DMS53 treated with DMSO at 0.1 percent for 48 hours (cell line): ENCODE measurements around the gene SSBP1.
A peak's percentile ranks its signal among the peaks of the same experiment; 100 is the strongest.
"Not testable (repeated sequence)": the region's sequence is repeated elsewhere in the genome, so short reads cannot be mapped to it uniquely, and the experiment has no call there.

Experiments
- DNase-seq: peaks from one replicate; lab custom pipeline; 2025; ENCODE audit not compliant: unreplicated experiment; lab: John Stamatoyannopoulos, UW

The SSBP1 gene, protein sequence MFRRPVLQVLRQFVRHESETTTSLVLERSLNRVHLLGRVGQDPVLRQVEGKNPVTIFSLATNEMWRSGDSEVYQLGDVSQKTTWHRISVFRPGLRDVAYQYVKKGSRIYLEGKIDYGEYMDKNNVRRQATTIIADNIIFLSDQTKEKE

DNA sequence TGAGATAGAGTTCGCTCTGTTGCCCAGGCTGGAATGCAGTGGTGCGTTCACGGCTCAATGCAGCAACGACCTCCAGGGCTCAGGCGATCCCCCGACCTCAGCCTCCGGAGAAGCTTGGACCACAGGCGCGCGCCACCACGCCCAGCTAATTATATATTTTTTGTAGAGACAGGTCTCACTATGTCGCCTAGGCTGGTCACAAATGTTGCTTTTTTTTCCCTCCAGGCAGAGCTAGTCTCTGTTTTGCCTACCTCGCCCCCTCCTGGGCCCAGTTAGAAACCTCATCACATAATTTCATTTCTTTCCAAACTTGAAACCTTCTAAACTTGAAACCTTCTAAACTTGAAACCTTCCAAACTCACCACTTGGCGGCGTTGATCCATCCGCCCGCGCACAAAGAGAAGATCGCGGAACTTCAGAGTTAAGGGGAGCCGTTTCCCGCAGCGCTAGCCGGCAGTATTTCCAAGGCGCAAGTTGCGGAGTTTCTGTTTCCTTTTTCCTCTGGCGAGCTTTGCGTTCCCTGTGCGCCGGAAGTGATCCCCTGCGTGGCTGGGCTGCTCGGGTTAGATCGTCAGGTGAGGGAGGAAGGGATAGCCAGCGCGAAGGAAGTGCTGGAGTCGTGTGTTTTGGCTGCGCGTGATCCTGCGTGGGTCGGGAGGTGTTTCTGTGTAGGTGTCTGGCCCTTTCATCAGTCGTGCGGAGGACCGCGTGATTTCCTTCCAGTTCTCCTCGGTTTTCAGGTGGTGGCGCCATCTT lies at the start of gene SSBP1:
TSS of gene SSBP1 (plus strand) at position 523 of the 756 bp plus-strand sequence. CDS start 809 bp downstream, outside the sequence.
- DNase-seq = peak; percentile 98

DNA sequence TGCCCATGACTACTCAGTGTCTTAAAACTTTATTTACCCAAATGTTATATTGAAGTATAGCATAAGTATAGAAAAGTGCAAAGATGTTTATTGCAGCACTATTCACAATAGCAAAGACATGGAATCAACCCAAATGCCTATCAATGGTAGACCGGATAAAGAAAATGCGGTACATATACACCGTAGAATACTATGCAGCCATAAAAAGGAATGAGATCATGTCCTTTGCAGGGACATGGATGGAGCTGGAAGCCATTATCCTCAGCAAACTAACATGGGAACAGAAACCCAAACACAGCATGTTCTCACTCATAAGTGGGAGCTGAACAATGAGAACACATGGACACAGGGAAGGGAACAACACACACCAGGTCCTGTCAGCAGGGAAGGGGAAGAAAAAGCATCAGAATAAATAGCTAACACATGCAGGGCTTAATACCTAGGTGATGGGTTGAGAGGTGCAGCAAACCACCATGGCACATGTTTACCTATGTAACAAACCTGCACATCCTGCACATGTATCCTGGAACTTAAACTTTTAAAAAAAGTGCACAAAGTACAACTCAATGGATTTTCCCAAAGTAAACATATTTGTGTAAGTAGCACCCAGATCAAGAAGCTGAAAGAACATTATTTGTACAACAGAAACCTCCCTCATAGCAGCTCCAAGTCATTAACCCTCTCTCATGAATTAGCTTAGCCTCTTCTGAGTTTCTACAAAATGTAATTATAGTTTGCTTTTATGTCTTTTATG lies 48.9 kb upstream of the SSBP1 start:
- not testable (repeated sequence) for DNase-seq

DNA sequence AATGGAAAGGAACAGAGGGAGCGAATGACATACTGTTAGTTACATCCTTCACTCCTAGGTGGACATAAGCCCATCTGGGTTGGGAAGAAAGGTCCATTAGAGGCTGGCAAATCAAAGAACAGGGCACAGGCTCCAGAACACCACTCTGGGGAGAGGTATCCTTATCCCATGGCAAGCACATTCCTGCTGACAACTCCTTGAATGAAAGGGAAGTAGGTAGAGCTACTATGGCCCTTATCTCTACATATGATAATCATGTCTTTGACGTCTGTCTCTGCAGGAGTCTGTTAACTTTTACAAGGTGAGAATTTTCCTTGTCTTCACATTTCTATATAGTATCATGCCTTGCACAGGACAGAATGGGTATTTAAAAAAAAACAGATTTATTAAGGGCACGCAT lies 46.6 kb upstream of the SSBP1 start:
- no peak for DNase-seq

DNA sequence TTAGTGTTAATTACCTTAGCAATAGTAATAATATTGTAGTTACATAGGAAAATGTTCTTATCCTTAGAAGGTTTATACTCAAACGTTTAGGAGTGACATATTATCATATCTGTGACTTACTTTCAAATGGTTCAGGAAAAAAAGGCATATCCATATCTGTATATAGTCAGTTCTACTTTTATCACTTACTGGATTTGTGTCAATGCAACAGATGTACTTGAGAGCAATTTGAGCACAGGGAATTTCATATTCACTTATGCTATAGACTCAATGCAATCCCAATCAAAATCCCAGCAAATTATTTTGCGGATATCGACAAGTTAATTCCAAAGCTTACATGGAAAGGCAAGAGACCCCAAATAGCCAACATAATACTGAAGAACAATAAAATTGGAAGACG lies 46.2 kb upstream of the SSBP1 start:
- no peak for DNase-seq

DNA sequence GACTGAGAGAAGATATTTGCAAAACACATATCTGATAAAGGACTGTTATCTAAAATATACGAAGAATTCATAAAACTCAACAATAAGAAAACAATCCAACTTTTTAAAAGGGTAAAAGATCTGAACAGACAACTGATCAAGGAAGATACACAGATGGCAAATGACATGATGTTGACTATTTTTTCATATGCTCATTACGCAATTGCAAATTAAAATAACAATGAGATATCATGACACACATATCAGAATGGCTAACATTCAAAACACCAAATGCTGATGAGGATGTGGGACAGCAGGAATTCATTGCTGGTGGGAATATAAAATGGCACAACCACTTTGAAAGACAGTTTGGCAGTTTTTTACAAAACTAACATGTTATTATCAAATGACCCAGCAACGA lies 45.1 kb upstream of the SSBP1 start:
- DNase-seq = no peak

DNA sequence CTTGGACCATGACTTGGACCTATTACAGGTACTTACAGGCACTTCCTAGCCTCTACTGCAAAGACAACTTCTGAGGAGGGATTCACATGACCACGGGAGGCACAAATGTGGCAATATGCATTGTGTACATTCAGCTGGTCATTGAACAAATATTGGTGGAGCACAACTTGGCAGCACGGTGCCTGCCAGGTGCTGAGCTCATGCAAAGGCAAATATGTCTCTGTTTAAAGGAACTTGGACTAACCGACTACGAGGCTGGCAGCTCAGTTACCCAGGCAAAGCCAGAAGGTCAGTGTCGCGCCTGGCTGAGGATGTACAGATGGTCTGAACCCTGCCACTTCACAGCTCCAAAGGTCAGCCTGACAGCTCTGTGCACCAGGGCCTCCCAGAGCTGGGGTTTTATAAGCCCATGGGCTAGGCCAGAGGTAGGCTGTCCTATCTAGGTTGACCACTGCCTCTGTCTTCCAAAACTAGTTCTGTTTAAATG lies 42.3 kb upstream of the SSBP1 start:
- peak; percentile 94 for DNase-seq

DNA sequence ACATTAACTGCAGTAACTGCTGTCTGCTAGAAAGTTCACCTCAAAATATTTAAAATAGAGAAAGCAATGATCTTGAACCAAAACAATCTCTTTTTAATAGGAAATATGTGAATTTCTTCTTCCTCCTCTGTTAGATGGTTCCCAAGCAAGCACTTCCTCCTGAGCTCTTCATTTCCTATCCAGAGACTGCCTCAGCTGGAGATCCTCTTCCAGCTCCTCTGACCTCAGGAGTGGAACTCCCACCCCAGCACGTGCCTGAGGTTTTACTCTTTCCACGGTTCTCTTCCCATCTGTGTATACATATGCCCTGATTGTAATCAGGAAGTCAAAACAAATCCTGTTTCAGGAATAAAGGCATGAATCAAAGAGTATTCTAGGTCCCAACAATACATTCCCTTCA lies 41.8 kb upstream of the SSBP1 start:
- DNase-seq = peak; percentile 46

DNA sequence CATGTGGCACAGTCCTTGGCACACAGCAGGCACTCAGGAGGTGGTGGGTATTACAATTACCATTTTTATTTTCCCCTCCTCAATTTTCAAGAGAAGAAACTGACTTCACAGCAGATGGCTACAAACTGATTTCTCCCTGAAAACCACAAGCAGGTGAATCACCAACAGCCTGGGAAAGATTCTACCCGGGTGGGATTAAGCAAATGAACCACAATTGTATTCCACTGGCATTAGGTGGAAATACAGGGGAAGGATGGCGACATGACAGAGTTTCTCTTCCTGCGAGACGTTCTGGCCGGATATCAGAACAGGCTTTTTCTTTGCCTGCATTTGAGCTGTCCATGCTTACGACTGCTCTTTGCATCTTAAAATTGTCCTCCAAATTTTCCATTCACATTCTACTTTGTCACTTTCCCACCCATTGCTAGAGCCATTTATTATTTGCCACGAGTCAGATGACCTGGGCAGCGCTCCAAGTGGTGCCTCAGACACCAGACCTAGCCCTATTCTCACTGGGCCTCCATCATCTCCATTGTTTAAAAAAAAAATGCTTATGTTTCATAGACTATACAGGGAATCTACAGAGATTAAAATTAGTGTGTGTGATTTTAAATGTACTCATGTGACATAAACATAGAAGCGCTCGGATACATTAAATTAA lies 40.8 kb upstream of the SSBP1 start:
- no peak for DNase-seq

DNA sequence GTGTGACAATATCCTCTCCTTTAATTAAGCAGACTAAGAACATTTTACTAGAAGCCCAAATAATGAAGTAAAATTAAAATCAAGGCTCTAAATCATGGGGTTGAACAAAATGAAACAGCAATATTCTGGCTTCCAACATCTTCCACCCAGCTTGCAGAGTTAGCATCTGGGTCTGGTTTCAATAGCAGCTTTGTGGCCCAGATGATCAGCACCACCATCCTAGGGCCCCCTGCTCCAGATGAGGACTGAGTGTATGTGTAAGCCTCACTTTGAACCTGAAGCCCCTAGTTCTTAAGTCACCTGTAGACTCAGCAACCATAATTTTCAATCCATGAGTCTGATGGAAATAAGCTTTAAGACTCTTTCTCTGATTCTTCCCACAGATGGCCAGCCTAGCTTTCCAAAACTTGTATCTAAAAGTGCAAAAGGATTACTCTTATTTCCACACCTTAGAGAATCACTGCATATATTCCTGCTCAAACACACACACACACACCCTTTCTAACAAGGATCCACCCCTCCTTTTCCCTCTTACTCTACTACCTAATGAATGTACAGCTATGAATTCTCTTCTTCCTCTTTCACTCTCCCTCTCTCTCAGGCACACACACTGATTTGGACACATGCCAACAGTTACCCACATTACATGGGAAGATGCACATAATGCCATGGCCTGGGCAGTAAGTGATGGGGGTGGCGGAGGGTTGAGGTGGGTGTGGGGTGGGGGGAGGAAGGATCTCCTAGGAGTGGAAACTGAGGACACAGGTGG lies 39.7 kb upstream of the SSBP1 start:
- no peak for DNase-seq

DNA sequence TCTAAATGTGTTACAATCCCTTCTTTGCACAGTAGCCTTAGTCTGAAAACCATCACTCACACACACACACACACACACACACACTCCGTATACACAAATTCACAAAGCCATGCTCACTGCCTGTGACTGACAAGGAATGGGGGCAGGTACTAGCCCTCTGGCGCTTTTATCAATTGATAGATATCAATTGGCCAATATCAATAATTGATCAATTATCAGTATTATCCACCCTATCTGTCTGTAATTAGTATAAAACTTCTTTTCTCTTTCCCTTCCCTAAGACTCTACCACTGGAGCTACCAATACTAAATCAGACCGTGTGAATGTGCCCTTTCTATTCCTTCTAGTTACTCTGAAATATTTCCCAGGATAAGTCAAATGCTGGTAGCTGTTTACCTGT lies 38.3 kb upstream of the SSBP1 start:
- DNase-seq = no peak

DNA sequence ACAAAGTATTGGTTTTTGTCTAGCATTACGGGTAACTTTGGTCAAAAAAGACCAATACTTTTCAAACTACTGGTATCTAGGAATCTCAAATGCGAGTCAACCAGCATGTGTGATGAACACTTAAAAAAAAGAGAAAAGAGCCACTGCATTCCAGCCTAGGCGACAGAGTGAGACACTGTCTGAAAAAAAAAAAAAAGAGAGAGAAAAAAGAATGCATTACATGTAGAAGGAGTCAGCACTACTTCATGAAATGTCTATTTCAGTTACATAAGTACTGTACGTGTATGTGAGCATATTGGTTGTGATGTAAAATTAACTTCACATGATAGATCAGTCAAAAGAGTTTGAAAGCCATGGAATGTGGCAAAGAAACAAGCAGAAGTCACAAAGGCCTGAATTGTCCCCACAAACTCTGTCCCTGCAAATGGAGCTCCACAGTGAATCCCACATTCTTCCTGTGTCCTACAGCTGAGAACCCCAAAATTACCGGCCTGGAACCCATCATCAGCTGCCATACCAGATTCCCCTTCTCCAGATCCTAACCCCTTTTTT lies 37.8 kb upstream of the SSBP1 start:
- no peak for DNase-seq

DNA sequence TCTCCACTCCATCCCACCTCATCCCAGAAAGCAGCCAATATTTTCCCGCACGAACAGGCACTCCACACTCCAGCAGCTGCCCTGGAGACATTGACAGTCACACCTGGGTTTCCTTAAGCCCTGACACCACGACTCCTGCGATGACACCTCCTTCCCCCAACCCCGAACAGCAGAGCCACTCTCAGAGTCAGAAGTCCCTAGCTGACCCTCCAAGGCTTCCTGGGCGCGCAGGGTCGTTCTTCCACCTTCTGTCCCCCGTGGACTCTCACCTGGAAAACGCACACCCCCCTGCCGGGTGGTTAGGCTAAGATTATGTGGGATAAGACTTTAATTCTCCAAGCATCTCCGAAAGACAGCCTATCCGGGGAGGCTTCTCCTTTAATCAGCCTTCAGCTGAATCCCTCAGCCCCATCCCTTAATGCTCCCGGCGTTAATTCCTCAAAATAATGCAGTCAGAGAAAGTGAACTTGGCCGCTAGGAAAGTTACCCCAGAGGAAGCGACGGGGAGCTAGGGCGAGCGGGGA lies 37.2 kb upstream of the SSBP1 start:
- DNase-seq = peak; percentile 10

DNA sequence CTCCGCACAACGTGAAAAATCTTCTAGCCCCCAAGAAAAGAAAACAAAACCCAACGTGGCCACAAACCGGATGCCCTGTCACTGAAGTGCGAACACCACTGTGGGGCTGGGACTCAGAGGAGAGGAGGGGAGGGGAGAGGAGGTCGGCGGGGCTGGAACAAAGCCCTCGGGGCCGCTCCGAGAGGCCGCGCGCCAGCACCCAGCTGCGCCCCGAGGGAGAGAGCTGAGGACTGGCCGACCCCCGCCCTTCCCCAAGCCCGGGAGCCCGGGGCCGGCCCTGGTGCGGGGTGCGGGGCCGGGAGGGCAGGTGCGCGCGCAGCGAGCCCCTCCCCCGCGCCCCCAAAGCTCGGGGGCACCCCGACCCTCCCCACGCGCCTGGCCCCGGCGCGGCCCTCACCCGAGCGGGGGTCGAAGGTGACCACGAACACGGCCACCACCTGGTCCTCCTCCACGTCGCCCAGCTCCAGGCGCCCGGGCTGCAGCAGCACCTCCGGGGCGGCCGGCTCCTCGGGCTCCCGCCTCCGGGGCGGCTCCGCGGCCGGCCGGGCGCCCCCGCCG lies 36.6 kb upstream of the SSBP1 start:
- DNase-seq = peak; percentile 22

DNA sequence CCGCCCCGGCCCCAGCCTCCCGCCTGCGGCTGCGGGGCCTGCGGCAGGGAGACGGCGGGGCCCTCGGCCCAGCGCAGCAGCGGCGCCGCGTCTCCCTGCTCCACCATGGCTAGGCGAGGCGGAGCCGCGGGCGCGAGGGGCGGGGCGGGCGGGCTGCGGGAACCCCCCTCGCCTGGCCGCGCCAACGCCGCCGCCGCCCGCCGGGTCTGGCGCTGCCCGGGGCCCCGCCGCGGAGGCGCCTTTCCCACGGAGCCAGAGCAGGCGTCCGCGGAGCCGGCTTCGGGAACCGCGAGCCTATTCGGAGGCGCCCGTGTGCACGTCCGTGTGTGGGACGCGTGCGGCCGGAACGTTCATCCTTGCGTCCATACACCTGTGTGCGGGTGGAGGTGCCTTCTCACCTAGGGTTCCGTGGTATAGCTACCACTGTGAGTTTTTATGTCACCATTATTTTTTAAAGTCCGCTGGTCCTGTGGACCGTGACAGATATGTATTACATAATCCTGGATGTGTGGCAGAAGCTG lies 36.1 kb upstream of the SSBP1 start, which contains the start of gene DENND11:
TSS of gene DENND11 (minus strand) at position 120 of the 521 bp plus-strand sequence. CDS start at position 107, 13 bp downstream.
- peak; percentile 62 for DNase-seq

DNA sequence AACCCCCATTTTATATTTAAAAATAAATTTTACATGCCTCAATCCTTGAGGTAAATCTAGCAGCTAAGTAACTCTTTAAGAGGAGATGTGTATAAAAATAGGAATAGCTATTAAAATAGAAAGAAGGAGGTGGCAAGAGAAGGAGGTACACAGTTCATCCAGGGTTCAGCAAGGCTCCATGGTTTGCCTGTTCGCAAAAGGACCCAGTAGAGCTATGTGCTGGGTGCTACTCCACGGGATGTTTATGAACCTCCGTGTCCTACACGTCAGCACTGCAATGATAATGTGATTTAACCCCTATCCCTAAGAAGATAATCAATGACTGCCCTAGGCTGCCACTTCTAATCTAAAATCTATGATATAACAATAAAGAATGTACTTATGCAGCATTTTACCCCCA lies 35.3 kb upstream of the SSBP1 start:
- DNase-seq = no peak

DNA sequence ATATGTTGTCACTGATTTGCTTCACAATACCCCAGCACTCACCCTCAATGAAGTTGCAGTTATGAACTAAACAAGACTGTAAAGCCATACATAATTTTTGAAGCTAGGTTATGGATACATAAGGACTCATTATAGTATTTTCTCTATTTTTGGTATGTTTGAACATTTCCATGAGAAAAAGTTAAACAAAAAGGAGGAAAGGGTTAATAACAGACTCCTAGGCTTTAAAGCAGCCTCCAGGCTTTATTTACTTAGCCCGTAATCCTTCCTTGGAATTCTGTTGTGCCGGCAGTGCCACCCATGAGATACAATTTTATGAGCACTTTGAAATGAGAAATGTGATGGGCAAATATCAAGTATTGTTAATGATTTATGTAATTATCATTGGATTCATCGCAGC lies 34.0 kb upstream of the SSBP1 start:
- no peak for DNase-seq

DNA sequence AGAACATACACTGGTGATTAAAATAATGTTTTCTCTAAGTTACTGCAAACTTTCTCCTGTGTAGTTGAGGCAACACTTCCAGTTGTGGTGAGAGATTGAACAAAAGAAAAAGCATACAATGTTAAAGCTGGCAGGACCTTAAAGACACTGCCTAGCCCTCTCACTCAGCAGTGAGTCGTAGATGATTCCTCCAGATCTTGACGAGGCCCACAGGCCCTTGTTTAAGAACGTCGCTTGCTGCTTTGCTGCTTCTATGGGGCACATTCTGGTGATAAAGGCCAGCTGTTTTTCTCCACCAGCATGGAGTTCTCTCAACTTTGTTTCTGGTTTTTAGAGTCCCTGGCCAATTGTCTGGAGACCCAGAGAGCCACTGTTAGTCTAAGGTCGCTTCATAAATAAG lies 33.4 kb upstream of the SSBP1 start:
- DNase-seq = no peak

DNA sequence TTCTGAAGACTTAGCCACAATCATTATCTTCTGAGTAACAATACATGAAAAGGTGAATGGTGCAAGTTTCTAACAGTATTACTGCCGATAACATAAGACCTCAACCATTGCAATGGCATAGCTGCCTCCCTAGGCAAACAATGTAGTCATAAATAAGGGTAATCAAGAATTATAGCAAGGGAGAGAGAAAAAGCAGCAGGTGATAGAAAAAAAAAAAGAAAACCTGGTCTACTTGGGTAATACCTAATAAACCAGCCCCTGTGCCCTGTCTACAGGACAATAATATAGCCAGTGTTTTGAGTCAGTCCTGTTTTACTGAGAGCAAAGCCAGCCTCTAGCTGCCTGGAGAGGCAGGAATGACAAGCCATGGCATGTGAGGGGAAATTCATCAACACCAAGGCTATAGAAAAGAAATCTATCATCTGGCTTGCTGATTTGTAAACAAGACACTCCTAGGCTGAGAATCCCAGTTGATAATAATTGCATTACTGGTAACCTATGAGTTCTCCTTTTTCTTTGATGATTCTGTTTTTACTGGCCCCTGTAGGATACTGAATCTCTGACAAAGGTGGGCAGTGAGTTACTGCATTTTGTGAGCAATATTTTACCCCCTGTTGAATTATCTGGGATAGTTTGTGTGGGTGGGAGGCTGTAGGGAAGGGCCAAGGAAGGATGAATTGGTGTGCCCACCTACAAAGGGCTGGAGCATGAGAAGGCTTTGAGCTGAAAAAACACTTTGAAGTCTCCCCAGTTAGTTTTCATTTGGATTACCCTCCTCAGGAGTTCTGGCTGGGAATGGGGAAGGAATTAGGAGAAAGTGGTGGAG lies 31.7 kb upstream of the SSBP1 start:
- DNase-seq = no peak

DNA sequence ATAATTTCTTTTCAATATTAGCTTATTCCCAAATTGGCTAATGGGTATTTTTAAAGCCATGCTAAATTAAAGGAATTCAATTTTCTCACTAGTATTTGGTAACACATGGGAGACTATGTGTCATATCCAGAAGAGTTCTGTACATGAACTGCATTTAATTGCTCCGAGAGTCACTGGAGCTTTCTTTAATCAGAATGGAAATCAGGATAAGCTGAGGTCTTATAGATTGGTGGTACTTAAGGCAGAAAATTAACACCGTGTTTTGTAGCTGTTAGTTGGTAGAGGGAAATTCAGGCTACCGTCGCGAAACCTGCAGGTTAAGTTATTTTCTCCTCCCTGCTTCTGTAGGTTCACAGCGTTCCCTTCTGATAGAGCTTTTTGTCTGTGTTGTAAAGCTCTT lies 29.8 kb upstream of the SSBP1 start, which contains the start of gene WEE2:
TSS of gene WEE2 (plus strand) at position 3 of the 400 bp plus-strand sequence. CDS start 406 bp downstream, outside the sequence.
- DNase-seq = no peak
